HG03135 (cell line): ENCODE results near the gene SORBS1.

Experiments used
- ATAC-seq: cut with Tn5 transposase; IDR thresholded peaks from one replicate; pipeline ENCODE4 v1.9.1; 2021; ENCODE audit warnings: mild to moderate bottlenecking, moderate library complexity; ENCODE audit not compliant: unreplicated experiment

Gene SORBS1

GRCh38 chr10:95416270-95416669 lies 144.9 kb downstream of the SORBS1 start:
- ATAC-seq, result no peak

- no peak for ATAC-seq
Measured at GRCh38 chr10:95415621-95416031, 145.5 kb downstream of the SORBS1 start.

GRCh38 chr10:95414844-95415485 lies 146.2 kb downstream of the SORBS1 start:
- ATAC-seq, result no peak

- ATAC-seq, result no peak
Measured at GRCh38 chr10:95414016-95414830, 146.9 kb downstream of the SORBS1 start.

GRCh38 chr10:95413588-95413987 lies 147.6 kb downstream of the SORBS1 start:
- ATAC-seq, result no peak

- no peak for ATAC-seq
Measured at GRCh38 chr10:95411635-95412034, 149.5 kb downstream of the SORBS1 start.

GRCh38 chr10:95408983-95409873 lies 151.9 kb downstream of the SORBS1 start:
- no peak for ATAC-seq

GRCh38 chr10:95408148-95408960 lies 152.8 kb downstream of the SORBS1 start:
- ATAC-seq, result no peak

- no peak for ATAC-seq
Measured at GRCh38 chr10:95407546-95407945, 153.6 kb downstream of the SORBS1 start.

- no peak for ATAC-seq
Measured at GRCh38 chr10:95406651-95407280, 154.4 kb downstream of the SORBS1 start.

GRCh38 chr10:95405655-95406054 lies 155.5 kb downstream of the SORBS1 start:
- ATAC-seq, result no peak

- no peak for ATAC-seq
Measured at GRCh38 chr10:95404864-95405263, 156.3 kb downstream of the SORBS1 start.

GRCh38 chr10:95404462-95404858 lies 156.7 kb downstream of the SORBS1 start:
- ATAC-seq, result no peak

GRCh38 chr10:95403700-95404461 lies 157.3 kb downstream of the SORBS1 start:
- ATAC-seq, result no peak

GRCh38 chr10:95401704-95402469 lies 159.3 kb downstream of the SORBS1 start:
- no peak for ATAC-seq

GRCh38 chr10:95400787-95401186 lies 160.4 kb downstream of the SORBS1 start:
- no peak for ATAC-seq

GRCh38 chr10:95399183-95399582 lies 162.0 kb downstream of the SORBS1 start:
- ATAC-seq, result no peak

- ATAC-seq, result no peak
Measured at GRCh38 chr10:95397747-95398146, 163.4 kb downstream of the SORBS1 start.
